CD4-positive, alpha-beta T cell (primary cell): ENCODE measurements around the gene PSMF1. TPM values are rescaled to one million over a fixed set of nuclear protein-coding genes. Genes with fewer than 3 reads are reported as not detected.

ENCODE experiments used
- ATAC-seq: fragments of 200-7000 bp; cut with Tn5 transposase; one replicate; pipeline ENCODE4 v1.10.0; 2022; ENCODE audit warnings: mild to moderate bottlenecking; ENCODE audit not compliant: poor library complexity
- CTCF ChIA-PET: fragments of 350-600 bp; sonication (Branson Sonifier 250); formaldehyde crosslinking; loops from one replicate; lab custom pipeline; 2021; ENCODE audit warnings: antibody characterized with exemption, inconsistent platforms; lab: Charles Lee
- POLR2A ChIA-PET: fragments of 350-600 bp; sonication (Branson Sonifier 250); formaldehyde crosslinking; loops from one replicate; lab custom pipeline; 2021; ENCODE audit warnings: antibody characterized with exemption, inconsistent platforms; lab: Charles Lee
- DNase-seq, 14 experiments: peaks; one replicate each; pipeline ENCODE4 v3.0.0-alpha.2; 2013 to 2020; ENCODE audit warnings: mixed read lengths in 2 of 14
- H3K27ac ChIP-seq, 2 donors: one replicate each; pipeline versions ENCODE4 v1.5.1 to v1.7.0; 2013; ENCODE audit warnings: low read length in 2 of 2, low read depth in 1 of 2, mild to moderate bottlenecking in 1 of 2
- H3K27me3 ChIP-seq, 2 experiments: 1 replicate in 1 of 2; 2 replicates in 1 of 2; pipeline versions ENCODE4 v1.6.1 to v1.7.0; 2013; ENCODE audit warnings: low read length in 2 of 2, control low read depth in 1 of 2, mild to moderate bottlenecking in 1 of 2, moderate library complexity in 1 of 2; ENCODE audit not compliant: insufficient read depth in 2 of 2, control insufficient read depth in 1 of 2
- H3K36me3 ChIP-seq: one replicate; pipeline ENCODE4 v1.6.1; 2013; ENCODE audit warnings: low read length, control low read depth; ENCODE audit not compliant: insufficient read depth
- H3K4me1 ChIP-seq: one replicate; pipeline ENCODE4 v1.6.1; 2013; ENCODE audit warnings: low read length, control low read depth; ENCODE audit not compliant: insufficient read depth
- H3K4me3 ChIP-seq: one replicate; pipeline ENCODE4 v1.5.1; 2013; ENCODE audit warnings: mild to moderate bottlenecking, low read length, moderate library complexity
- H3K9me3 ChIP-seq, 2 experiments: 1 replicate in 1 of 2; 2 replicates in 1 of 2; pipeline versions ENCODE4 v1.6.1 to v1.7.0; 2013; ENCODE audit warnings: low read length in 2 of 2, mild to moderate bottlenecking in 2 of 2, control low read depth in 1 of 2, moderate library complexity in 1 of 2; ENCODE audit not compliant: control insufficient read depth in 1 of 2, insufficient read depth in 1 of 2
- H3K27ac Mint-ChIP-seq: one replicate; pipeline ENCODE4 v1.8.0; 2020; ENCODE audit warnings: mixed read lengths
- H3K27me3 Mint-ChIP-seq: one replicate; pipeline ENCODE4 v1.8.0; 2021; ENCODE audit warnings: mixed read lengths
- H3K36me3 Mint-ChIP-seq: one replicate; pipeline ENCODE4 v1.8.0; 2021; ENCODE audit warnings: low read depth, mixed read lengths
- H3K4me1 Mint-ChIP-seq: one replicate; pipeline ENCODE4 v1.8.0; 2021; ENCODE audit warnings: low read depth, mixed read lengths
- H3K4me3 Mint-ChIP-seq: one replicate; pipeline ENCODE4 v1.8.0; 2020; ENCODE audit warnings: mild to moderate bottlenecking, mixed read lengths
- H3K9me3 Mint-ChIP-seq: one replicate; pipeline ENCODE4 v1.8.0; 2020; ENCODE audit warnings: mixed read lengths
- intact Hi-C, 2 experiments: fragments of 100-400 bp; cut with DNase I in 1 of 2; cut with micrococcal nuclease in 1 of 2; formaldehyde crosslinking; loops; one replicate each; pipeline versions ENCODE4 v1.15.1 to v1.9.0; 2023 to 2025; cut with DNase I, micrococcal nuclease
- total RNA-seq, 174 experiments: library from RNA in 2 of 174; stranded (reverse) in 2 of 174; gene quantifications; one replicate each; pipeline ENCODE4 v1.2.3 and lab custom pipeline; 2021 to 2026
- TF ChIP-seq, protein P1 (sequence below): fragments of 200-600 bp; IDR thresholded peaks from one replicate; pipeline ENCODE4 v1.8.0; 2022; ENCODE audit warnings: antibody characterized with exemption, mild to moderate bottlenecking

Gene PSMF1
- total RNA-seq, 2 experiments from 2014 or later = 79.9 to 84.2 TPM

DNA sequence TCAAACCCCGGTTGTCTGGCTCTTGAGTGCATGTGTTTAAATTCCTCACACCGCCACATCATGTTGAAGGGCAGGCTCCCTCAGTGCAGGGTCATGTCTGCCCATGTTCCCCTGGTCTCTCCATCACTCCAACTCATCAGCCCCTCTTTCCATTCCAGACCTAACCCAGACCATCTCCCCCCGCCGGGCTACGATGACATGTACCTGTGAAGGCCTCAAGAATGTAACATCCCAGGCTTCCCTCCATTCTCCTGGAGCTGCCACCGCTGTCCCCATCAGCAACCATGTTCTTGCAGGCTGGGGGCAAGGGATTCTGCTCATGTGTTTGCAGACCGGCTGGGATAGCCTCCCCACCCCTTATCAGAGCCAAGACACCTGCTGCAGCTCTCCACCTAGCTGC, 46.5 kb downstream of the PSMF1 start:
- no peaks in the 10 kb centered on the region for H3K9me3 ChIP-seq
- H3K27ac Mint-ChIP-seq = no peak overlapping the region
- no peaks in the 10 kb centered on the region for H3K9me3 Mint-ChIP-seq
- TF ChIP-seq, protein P1, sequence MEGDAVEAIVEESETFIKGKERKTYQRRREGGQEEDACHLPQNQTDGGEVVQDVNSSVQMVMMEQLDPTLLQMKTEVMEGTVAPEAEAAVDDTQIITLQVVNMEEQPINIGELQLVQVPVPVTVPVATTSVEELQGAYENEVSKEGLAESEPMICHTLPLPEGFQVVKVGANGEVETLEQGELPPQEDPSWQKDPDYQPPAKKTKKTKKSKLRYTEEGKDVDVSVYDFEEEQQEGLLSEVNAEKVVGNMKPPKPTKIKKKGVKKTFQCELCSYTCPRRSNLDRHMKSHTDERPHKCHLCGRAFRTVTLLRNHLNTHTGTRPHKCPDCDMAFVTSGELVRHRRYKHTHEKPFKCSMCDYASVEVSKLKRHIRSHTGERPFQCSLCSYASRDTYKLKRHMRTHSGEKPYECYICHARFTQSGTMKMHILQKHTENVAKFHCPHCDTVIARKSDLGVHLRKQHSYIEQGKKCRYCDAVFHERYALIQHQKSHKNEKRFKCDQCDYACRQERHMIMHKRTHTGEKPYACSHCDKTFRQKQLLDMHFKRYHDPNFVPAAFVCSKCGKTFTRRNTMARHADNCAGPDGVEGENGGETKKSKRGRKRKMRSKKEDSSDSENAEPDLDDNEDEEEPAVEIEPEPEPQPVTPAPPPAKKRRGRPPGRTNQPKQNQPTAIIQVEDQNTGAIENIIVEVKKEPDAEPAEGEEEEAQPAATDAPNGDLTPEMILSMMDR = no peak
- no peaks in the 10 kb centered on the region for H3K4me1 Mint-ChIP-seq
- ATAC-seq = no peak
- H3K4me3 Mint-ChIP-seq = no peak overlapping the region
- H3K4me3 ChIP-seq = no peak overlapping the region
- no peaks in the 10 kb centered on the region for H3K27me3 ChIP-seq
- DNase-seq = no peak
- ChIA-PET CTCF (no interaction called here), POLR2A (no interaction called here)
- H3K36me3 ChIP-seq = peaks cover 95% of the 10 kb centered on the region
- H3K27me3 Mint-ChIP-seq = no peaks in the 10 kb centered on the region
- no peaks in the 10 kb centered on the region for H3K4me1 ChIP-seq
- H3K36me3 Mint-ChIP-seq = peaks cover 99% of the 10 kb centered on the region
- H3K27ac ChIP-seq = no peak overlapping the region
- intact Hi-C loops = no loop called here

DNA sequence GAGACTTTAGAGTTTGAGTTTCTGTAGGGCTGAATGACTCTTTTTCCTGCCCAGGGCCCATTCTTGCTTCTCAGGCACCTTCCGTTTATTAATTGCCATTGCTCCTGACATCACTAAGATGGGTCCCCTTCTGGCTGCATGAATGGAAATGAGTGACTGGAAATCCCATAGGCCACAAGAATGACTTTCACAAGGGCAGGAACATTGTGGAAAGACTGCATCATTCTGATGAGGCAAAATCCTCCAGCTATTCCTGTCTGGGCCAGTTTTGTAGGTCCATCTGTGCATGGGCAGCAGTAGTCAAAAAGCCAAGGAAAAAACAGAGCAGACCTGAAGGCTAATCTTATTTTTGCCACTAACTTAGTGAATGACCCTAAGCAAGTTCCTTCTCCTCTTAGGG, 47.1 kb downstream of the PSMF1 start:
- H3K27ac Mint-ChIP-seq = no peak overlapping the region
- Histone ChIP-seq H3K4me3 (no peak overlapping the region), H3K36me3 (peaks cover 93% of the 10 kb centered on the region), H3K27ac (no peak overlapping the region), H3K9me3 (no peaks in the 10 kb centered on the region), H3K4me1 (no peaks in the 10 kb centered on the region), H3K27me3 (no peaks in the 10 kb centered on the region)
- intact Hi-C loops = no loop called here
- TF ChIP-seq, protein P1 = no peak
- ChIA-PET CTCF (no interaction called here), POLR2A (no interaction called here)
- no peak for ATAC-seq
- peaks cover 99% of the 10 kb centered on the region for H3K36me3 Mint-ChIP-seq
- no peaks in the 10 kb centered on the region for H3K4me1 Mint-ChIP-seq
- no peaks in the 10 kb centered on the region for H3K27me3 Mint-ChIP-seq
- H3K4me3 Mint-ChIP-seq = no peak overlapping the region
- no peaks in the 10 kb centered on the region for H3K9me3 Mint-ChIP-seq
- DNase-seq = no peak

DNA sequence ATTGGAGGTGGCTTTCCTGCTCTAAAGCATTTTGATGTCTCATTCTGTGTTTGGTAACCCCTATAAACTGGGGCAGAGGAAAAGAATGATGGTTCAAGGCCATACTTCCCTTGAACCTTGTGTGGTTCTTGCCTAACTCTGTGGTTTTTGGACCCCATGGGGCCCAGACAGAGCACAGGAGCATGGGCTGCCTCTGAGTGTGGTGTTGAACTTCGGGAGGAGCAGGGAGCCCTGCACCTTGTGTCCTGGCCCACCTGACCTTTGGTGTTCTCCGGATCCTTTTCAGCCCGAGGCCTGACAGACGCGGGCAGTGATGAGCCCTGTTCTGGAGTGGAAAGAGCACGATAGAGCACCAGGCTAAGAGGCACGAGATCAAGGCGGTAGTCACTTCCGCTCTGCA, 47.5 kb downstream of the PSMF1 start:
- Mint-ChIP-seq H3K27ac (no peak overlapping the region), H3K4me1 (no peaks in the 10 kb centered on the region), H3K36me3 (peaks cover 99% of the 10 kb centered on the region), H3K4me3 (no peak overlapping the region), H3K9me3 (no peaks in the 10 kb centered on the region), H3K27me3 (no peaks in the 10 kb centered on the region)
- CTCF ChIA-PET = no interaction called here
- H3K27ac ChIP-seq = no peak overlapping the region
- H3K27me3 ChIP-seq = no peaks in the 10 kb centered on the region
- POLR2A ChIA-PET = no interaction called here
- intact Hi-C loops = no loop called here
- ATAC-seq = no peak
- TF ChIP-seq, protein P1 = no peak
- no peaks in the 10 kb centered on the region for H3K4me1 ChIP-seq
- DNase-seq = no peak
- H3K9me3 ChIP-seq = no peaks in the 10 kb centered on the region
- peaks cover 93% of the 10 kb centered on the region for H3K36me3 ChIP-seq
- H3K4me3 ChIP-seq = no peak overlapping the region
